H1 (cell line): Measurements from ENCODE around the gene RMDN2. TPM values are rescaled to one million over a fixed set of nuclear protein-coding genes. Genes with fewer than 3 reads are reported as not detected.

Source experiments
- CTCF ChIA-PET: fragments of 300-600 bp; sonication (Branson Sonifier 250); formaldehyde crosslinking; loops from one replicate; lab custom pipeline; 2021; ENCODE audit not compliant: partially characterized antibody; lab: Charles Lee
- POLR2A ChIA-PET: fragments of 300-600 bp; sonication (Branson Sonifier 250); formaldehyde crosslinking; loops from one replicate; lab custom pipeline; 2021; ENCODE audit warnings: inconsistent platforms; ENCODE audit not compliant: partially characterized antibody; lab: Charles Lee
- DNase-seq, 2 experiments: peaks; one replicate each; pipeline versions ENCODE4 v3.0.0 to v3.0.0-alpha.2; 2010 to 2022; ENCODE audit warnings: low spot score in 2 of 2, low read depth in 1 of 2, mixed read lengths in 1 of 2
- FAIRE-seq: peaks from 2 replicates; lab custom pipeline; 2011; peaks lifted over from hg19 to GRCh38; lab: Jason Lieb, UNC
- H2AFZ ChIP-seq: 2 replicates; pipeline ENCODE4 v1.8.1; 2012; ENCODE audit warnings: low read length, inconsistent platforms
- H2AK5ac ChIP-seq: 2 replicates; pipeline ENCODE4 v1.6.1; 2013; ENCODE audit warnings: low read depth, low read length
- H2BK120ac ChIP-seq: replicated peaks from 2 replicates; pipeline ENCODE3; 2013; ENCODE audit warnings: low read depth, low read length, inconsistent platforms
- H2BK12ac ChIP-seq: 2 replicates; pipeline ENCODE4 v1.6.1; 2013; ENCODE audit warnings: low read depth, low read length
- H2BK15ac ChIP-seq: 2 replicates; pipeline ENCODE4 v1.6.1; 2013; ENCODE audit warnings: low read length
- H2BK20ac ChIP-seq: 2 replicates; pipeline ENCODE4 v1.6.1; 2013; ENCODE audit warnings: low read length
- H2BK5ac ChIP-seq: 2 replicates; pipeline ENCODE4 v1.6.1; 2013; ENCODE audit warnings: low read depth, low read length
- H3K14ac ChIP-seq: 2 replicates; pipeline ENCODE4 v1.6.1; 2013; ENCODE audit warnings: inconsistent platforms; ENCODE audit not compliant: insufficient read length
- H3K18ac ChIP-seq: 2 replicates; pipeline ENCODE4 v1.6.1; 2013; ENCODE audit warnings: low read length; ENCODE audit errors: extremely low read depth
- H3K23ac ChIP-seq: 2 replicates; pipeline ENCODE4 v1.6.1; 2013; ENCODE audit warnings: inconsistent platforms; ENCODE audit not compliant: insufficient read length
- H3K23me2 ChIP-seq: 2 replicates; pipeline ENCODE4 v1.6.1; 2013; ENCODE audit warnings: low read depth, low read length
- H3K27ac ChIP-seq: 2 replicates; pipeline ENCODE4 v1.6.1; 2011; ENCODE audit warnings: low read depth, low read length, inconsistent platforms
- H3K27me3 ChIP-seq, 4 experiments: replicated peaks in 1 of 4; 1 replicate in 1 of 4; 2 replicates in 3 of 4; pipeline versions ENCODE4 v1.6.1 to v1.8.1; 2011 to 2013; ENCODE audit warnings: low read length in 3 of 4, mild to moderate bottlenecking in 3 of 4, inconsistent platforms in 2 of 4, mixed read lengths in 2 of 4, moderate library complexity in 1 of 4; ENCODE audit not compliant: control insufficient read depth in 3 of 4, insufficient read depth in 3 of 4; ENCODE audit errors: extremely low read depth in 1 of 4
- H3K36me3 ChIP-seq, 4 experiments: 2 replicates each; pipeline versions ENCODE4 v1.6.1 to v1.8.1; 2011 to 2013; ENCODE audit warnings: mild to moderate bottlenecking in 4 of 4, low read length in 3 of 4, moderate library complexity in 2 of 4, control low read depth in 1 of 4, inconsistent platforms in 1 of 4; ENCODE audit not compliant: insufficient read depth in 4 of 4, control insufficient read depth in 2 of 4
- H3K4ac ChIP-seq: replicated peaks from 2 replicates; pipeline ENCODE3; 2013; ENCODE audit warnings: low read length, low read depth, mixed read lengths, inconsistent platforms; ENCODE audit not compliant: insufficient read length
- H3K4me1 ChIP-seq, 4 experiments: replicated peaks in 1 of 4; 1 replicate in 1 of 4; 2 replicates in 3 of 4; pipeline versions ENCODE4 v1.6.1 to v1.8.1; 2011 to 2013; ENCODE audit warnings: low read length in 3 of 4, inconsistent platforms in 2 of 4, mixed read lengths in 1 of 4; ENCODE audit not compliant: insufficient read depth in 4 of 4, control insufficient read depth in 3 of 4
- H3K4me2 ChIP-seq, 2 experiments: 2 replicates each; pipeline versions ENCODE4 v1.6.1 to v1.8.1; 2011 to 2013; ENCODE audit warnings: low read depth in 2 of 2, low read length in 2 of 2, control low read depth in 1 of 2, inconsistent platforms in 1 of 2, mild to moderate bottlenecking in 1 of 2; ENCODE audit not compliant: insufficient read depth in 1 of 2
- H3K4me3 ChIP-seq, 4 experiments: fragments of 200-600, 300-600 bp in 1 of 4; sonication (generic), shearing (Covaris generic), sonication (Bioruptor Twin) in 1 of 4; 2 replicates each; pipeline versions ENCODE4 v1.5.1 to v1.8.1; 2011 to 2016; ENCODE audit warnings: low read length in 4 of 4, low read depth in 3 of 4, control low read depth in 2 of 4, inconsistent platforms in 2 of 4, mild to moderate bottlenecking in 2 of 4, mixed read lengths in 1 of 4, moderate library complexity in 1 of 4; ENCODE audit not compliant: insufficient read depth in 2 of 4; ENCODE audit errors: extremely low read depth in 1 of 4
- H3K56ac ChIP-seq: replicated peaks from 2 replicates; pipeline ENCODE3; 2013; ENCODE audit warnings: low read depth, mild to moderate bottlenecking, mixed read lengths, low read length, inconsistent platforms; ENCODE audit not compliant: insufficient read length
- H3K79me1 ChIP-seq: 2 replicates; pipeline ENCODE4 v1.6.1; 2013; ENCODE audit warnings: low read depth, low read length, control low read depth
- H3K79me2 ChIP-seq, 2 experiments: 2 replicates each; pipeline versions ENCODE4 v1.6.1 to v1.8.1; 2012 to 2013; ENCODE audit warnings: low read length in 2 of 2, mild to moderate bottlenecking in 2 of 2, inconsistent platforms in 1 of 2; ENCODE audit not compliant: insufficient read depth in 2 of 2, control insufficient read depth in 1 of 2
- H3K9ac ChIP-seq, 4 experiments: replicated peaks in 1 of 4; 1 replicate in 1 of 4; 2 replicates in 3 of 4; pipeline versions ENCODE4 v1.6.1 to v1.8.1; 2011 to 2013; ENCODE audit warnings: low read depth in 3 of 4, low read length in 3 of 4, control low read depth in 2 of 4, mild to moderate bottlenecking in 2 of 4, moderate library complexity in 2 of 4, inconsistent platforms in 1 of 4; ENCODE audit errors: extremely low read depth in 1 of 4
- H3K9me3 ChIP-seq, 2 experiments: 2 replicates each; pipeline versions ENCODE4 v1.6.1 to v1.8.1; 2012 to 2013; ENCODE audit warnings: mild to moderate bottlenecking in 2 of 2, moderate library complexity in 2 of 2, control low read depth in 1 of 2, inconsistent platforms in 1 of 2, low read depth in 1 of 2, low read length in 1 of 2, mixed read lengths in 1 of 2; ENCODE audit not compliant: insufficient read depth in 2 of 2
- H4K20me1 ChIP-seq, 2 experiments: replicated peaks in 1 of 2; 2 replicates each; pipeline versions ENCODE3 to v1.8.1; 2011 to 2013; ENCODE audit warnings: inconsistent platforms in 2 of 2, low read length in 2 of 2, mild to moderate bottlenecking in 1 of 2; ENCODE audit not compliant: insufficient read depth in 2 of 2, control insufficient read depth in 1 of 2
- H4K5ac ChIP-seq: 2 replicates; pipeline ENCODE4 v1.6.1; 2013; ENCODE audit warnings: low read length, low read depth, mixed read lengths, inconsistent platforms; ENCODE audit not compliant: insufficient read length
- H4K8ac ChIP-seq: 2 replicates; pipeline ENCODE4 v1.8.0; 2013; ENCODE audit warnings: mild to moderate bottlenecking, moderate library complexity, low read length, inconsistent platforms; ENCODE audit not compliant: insufficient read depth; ENCODE audit errors: extremely low read depth
- H4K91ac ChIP-seq: replicated peaks from 2 replicates; pipeline ENCODE3; 2013; ENCODE audit warnings: low read length, mixed read lengths, inconsistent platforms; ENCODE audit not compliant: insufficient read length
- NANOG ChIP-seq: IDR thresholded peaks from 2 replicates; pipeline ENCODE4 v1.6.1; 2011; ENCODE audit warnings: low read length, low read depth, mild to moderate bottlenecking, inconsistent platforms; ENCODE audit not compliant: insufficient read depth, poor library complexity, severe bottlenecking
- RAD21 ChIP-seq, 2 experiments: IDR thresholded peaks in 1 of 2; conservative IDR thresholded peaks in 1 of 2; 2 replicates each; pipeline ENCODE4 v1.6.1; 2011; ENCODE audit warnings: low read depth in 2 of 2, low read length in 2 of 2, improper control_type of control experiment in 1 of 2, inconsistent platforms in 1 of 2, mild to moderate bottlenecking in 1 of 2, moderate library complexity in 1 of 2
- WGBS, 2 experiments: shearing (Covaris generic) in 1 of 2; methylation state at CpG; one replicate each; pipeline versions ENCODE4 v1.1.6 to v1.1.7; 2013 to 2015; ENCODE audit warnings: low lambda C conversion rate in 2 of 2, mixed read lengths in 2 of 2, inconsistent platforms in 1 of 2, low coverage in 1 of 2, missing lambda C conversion rate in 1 of 2; ENCODE audit not compliant: insufficient replicate concordance in 2 of 2, insufficient coverage in 1 of 2, insufficient read length in 1 of 2; ENCODE audit errors: extremely low coverage in 1 of 2, missing lambda C conversion rate in 1 of 2; 5-methylcytosine and 5-hydroxymethylcytosine counted together
- polyA plus RNA-seq, 7 experiments: library from polyadenylated mRNA; depleted of rRNA in 3 of 7; stranded (reverse) in 5 of 7; unstranded in 2 of 7; fragments of >200 nt in 5 of 7; fragments of 200-250 nt in 2 of 7; gene quantifications; 1 replicate in 5 of 7; 2 replicates in 1 of 7; 4 replicates in 1 of 7; pipeline versions ENCODE4 v1.2.1 to v1.2.3, GENCODE V29; 2011 to 2013; ENCODE audit warnings: missing spikeins in 2 of 7, mixed read lengths in 2 of 7
- total RNA-seq: library from RNA; stranded (reverse); fragmentation: NEBNext Ultra II Directional; extraction: Animal tissue kit (Norgen Biotek cat#: 25700); gene quantifications from 2 replicates; pipeline ENCODE4 v1.2.1, GENCODE V29; 2021

Gene RMDN2
- total and polyA plus RNA-seq, 2 of the 8 experiments (the other 6 are each of a cell fraction or from before 2014, with no cell fraction given) = 0.53 to 3.0 TPM

- Histone ChIP-seq H3K36me3 (no peaks in the 10 kb centered on the region), H3K56ac (no peak overlapping the region), H4K20me1 (no peaks in the 10 kb centered on the region), H3K4me2 (no peak overlapping the region; a peak in 1 of 4 replicates), H2BK15ac (no peak overlapping the region), H3K14ac (no peak overlapping the region), H3K27me3 (peaks cover 0 to 12% (median 5%) of the 10 kb centered on the region in 4 experiments; a peak in 6 of 7 replicates), H4K8ac (no peak overlapping the region), H3K23ac (no peak overlapping the region), H2AFZ (no peak overlapping the region), H3K79me1 (no peaks in the 10 kb centered on the region), H3K4ac (no peak overlapping the region), H3K23me2 (peaks cover 1% of the 10 kb centered on the region; the same call in 1 of the 2 replicates), H3K79me2 (no peaks in the 10 kb centered on the region), H2AK5ac (no peak overlapping the region), H3K9me3 (no peaks in the 10 kb centered on the region), H3K4me3 (no peak overlapping the region), H4K91ac (no peak overlapping the region), H2BK120ac (no peak overlapping the region), H2BK20ac (no peak overlapping the region), H3K4me1 (peaks cover 0 to 3% (median 1%) of the 10 kb centered on the region in 4 experiments; a peak in 2 of 7 replicates), H2BK5ac (no peak overlapping the region), H2BK12ac (no peak overlapping the region), H3K27ac (no peak overlapping the region), H3K18ac (no peak overlapping the region), H3K9ac (no peak overlapping the region), H4K5ac (no peak overlapping the region)
- WGBS, 2 experiments = 91% methylated on average over 9 of the region's 9 CpGs; no CpG with 5 or more reads in 1 of the 2 experiments
- POLR2A ChIA-PET = no interaction called here
- CTCF ChIA-PET = interaction anchor here (1.6 to 2.4 kb wide), 2 partner anchors 29 to 32 kb away, joined by 4 to 8 read pairs; no protein-coding TSS in a partner anchor
- FAIRE-seq = no peak
- no peak for DNase-seq
- TF ChIP-seq NANOG (no peak), RAD21 (IDR thresholded peaks at IDR 0.05 in 1 of 2, conservative IDR thresholded peaks at IDR 0.05 in 1 of 2; ENCODE audit: low read depth in 2 of 2, low read length in 2 of 2) (no peak)
Observed at GRCh38 chr2:38039121-38039910, 114.2 kb downstream of the RMDN2 start.
